Stimulated activated CD4-positive, alpha-beta T cell treated with anti-CD3 and anti-CD28 coated beads, Interleukin-4, amount 100 ng/mL, for 48 hours (primary cell): ENCODE data around the gene GFRAL.
"Not testable (repeated sequence)": the region's sequence is repeated elsewhere in the genome, so short reads cannot be mapped to it uniquely, and the experiment has no call there.

Source experiments
- DNase-seq, 2 donors: peaks; one replicate each; pipeline ENCODE4 v3.0.0-alpha.2; 2020; ENCODE audit warnings: low read depth in 2 of 2

GFRAL gene, protein sequence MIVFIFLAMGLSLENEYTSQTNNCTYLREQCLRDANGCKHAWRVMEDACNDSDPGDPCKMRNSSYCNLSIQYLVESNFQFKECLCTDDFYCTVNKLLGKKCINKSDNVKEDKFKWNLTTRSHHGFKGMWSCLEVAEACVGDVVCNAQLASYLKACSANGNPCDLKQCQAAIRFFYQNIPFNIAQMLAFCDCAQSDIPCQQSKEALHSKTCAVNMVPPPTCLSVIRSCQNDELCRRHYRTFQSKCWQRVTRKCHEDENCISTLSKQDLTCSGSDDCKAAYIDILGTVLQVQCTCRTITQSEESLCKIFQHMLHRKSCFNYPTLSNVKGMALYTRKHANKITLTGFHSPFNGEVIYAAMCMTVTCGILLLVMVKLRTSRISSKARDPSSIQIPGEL

DNA sequence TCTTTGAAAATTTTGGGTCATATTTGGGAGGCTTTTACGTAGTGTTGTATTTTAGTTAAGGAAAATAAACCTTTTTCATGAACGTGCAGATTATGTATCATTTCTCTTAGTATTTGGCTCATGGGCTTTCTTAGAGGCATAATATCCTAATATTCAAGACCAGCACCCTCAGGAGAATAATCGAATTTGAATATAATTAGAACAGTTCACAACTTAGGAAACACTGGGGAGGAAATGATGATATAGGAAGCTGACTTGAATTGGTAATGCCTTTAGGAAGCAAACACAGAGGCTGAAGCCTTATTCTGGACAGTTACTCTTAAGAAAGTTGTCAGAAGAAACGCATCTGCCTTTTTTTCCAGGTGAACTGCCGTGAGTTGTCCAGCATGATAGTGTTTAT lies at the start of gene GFRAL:
GFRAL (plus strand) TSS at position 301 of the 400 bp plus-strand sequence; CDS start at position 387, 86 bp downstream.
- DNase-seq, result no peak

DNA sequence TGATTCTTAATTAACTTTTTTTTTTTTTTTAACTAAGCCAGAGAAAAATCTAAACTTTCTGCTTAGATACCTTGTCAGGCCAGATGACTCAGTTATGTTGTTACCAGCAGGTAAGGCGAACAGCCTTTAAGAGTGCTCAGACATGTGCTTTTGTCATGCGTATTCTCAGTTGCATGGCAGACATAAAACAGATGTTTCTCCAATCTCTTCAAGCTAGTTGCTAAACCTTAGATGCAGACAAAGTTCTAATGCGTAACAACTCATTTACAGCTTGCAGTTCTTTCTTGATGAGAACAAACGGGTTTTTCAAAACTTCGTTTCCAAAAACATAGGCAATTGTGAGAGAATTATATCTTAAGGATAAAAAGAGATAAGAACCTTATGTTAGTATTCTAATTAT lies 49.6 kb upstream of the GFRAL start:
- DNase-seq, result no peak

DNA sequence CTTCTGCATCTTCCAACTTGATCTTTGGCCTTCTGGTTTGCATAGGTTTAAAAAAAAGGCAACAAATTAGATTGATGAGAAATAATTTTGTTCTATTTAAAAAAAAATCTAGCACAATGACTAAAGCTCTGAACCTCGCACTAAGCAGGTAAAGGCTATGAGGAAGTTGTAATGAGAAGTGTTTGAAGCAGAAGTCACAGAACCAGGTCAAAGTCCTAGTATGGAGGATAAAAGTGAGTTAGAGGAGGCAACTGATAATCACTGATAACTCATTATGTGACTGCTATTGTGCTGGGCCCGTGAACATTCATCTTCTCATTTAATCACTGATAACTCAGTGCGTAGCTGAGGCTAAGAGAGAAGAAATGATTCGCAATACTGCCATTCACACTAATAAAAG lies 46.1 kb upstream of the GFRAL start:
- no peak for DNase-seq

DNA sequence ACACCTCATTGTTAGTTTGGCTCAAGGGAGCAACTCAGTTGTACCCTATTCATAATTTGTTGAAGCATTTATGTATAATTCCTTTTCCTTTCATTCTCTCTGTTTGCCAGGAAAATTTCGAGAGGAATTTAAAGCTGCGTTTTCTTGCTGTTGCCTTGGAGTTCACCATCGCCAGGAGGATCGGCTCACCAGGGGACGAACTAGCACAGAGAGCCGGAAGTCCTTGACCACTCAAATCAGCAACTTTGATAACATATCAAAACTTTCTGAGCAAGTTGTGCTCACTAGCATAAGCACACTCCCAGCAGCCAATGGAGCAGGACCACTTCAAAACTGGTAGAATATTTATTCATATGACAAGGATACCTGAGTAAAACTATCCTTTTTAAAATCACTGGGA lies 45.2 kb upstream of the GFRAL start:
- DNase-seq, result no peak

DNA sequence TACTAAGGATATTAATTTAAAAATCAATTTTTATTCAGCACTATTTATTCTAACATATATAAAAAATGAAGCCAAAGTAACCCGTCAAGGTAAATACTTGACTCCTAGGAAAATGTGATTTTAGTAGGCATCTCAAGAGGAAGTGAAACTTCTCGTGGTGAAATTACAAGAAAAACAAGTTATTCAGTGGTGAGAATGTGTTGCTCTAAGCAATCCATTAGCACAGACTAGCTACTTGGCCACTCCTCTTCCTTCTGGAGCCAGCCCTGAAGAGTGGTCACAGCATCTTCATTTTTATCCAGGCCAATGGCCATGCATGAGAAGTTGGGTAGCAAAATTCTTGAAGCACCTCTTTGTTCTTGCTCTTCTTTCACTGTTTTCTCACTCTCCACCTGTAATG lies 40.4 kb upstream of the GFRAL start:
- no peak for DNase-seq

DNA sequence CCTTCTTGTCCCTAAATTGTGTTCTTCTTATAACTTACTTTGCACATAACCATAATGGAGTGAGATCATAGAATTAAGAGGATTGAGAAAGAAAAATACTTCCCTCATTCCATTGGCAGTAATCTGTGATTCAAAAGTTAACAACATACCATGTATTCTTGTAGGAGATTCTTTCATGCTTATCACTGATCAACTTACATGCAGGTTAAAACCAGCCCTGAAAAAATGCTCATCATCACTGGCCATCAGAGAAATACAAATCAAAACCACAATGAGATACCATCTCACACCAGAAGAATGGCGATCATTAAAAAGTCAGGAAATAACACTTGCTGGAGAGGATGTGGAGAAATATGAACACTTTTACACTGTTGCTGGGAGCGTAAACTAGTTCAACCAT lies 36.5 kb upstream of the GFRAL start:
- DNase-seq, result no peak

DNA sequence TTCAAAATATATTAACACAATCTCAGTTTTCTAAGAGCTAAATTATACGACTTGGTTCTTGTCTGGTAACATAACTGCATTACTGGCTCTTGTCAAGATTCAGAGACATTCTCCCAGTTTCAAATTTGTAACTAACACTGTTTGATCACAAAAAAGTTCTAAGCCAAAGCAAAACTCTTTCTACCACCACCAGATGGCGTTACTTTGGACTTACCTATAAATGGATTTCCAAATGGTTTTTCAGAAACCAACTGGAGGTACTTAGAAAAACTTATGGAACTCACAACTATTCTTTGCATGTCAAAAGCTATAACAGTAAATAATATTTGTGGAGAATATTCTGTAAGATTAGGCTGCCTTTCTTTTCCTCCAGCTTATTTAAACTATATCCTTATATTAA lies 34.2 kb upstream of the GFRAL start:
- DNase-seq, result no peak

DNA sequence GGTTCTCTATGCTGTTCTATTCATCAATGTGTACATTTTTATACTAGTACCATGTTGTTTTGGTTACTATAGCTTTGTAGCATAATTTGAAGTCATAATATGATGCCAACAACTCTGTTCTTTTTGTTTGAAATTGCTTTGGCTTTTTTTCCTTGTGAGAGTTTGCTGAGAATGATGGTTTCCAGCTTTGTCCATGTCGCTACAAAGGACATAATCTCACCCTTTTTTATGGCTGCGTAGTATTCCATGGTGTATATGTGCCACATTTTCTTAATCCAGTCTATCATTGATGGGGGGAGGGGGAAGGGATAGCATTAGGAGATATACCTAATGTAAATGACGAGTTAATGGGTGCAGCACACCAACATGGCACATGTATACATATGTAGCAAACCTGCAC lies 30.1 kb upstream of the GFRAL start:
- DNase-seq, result not testable (repeated sequence)

DNA sequence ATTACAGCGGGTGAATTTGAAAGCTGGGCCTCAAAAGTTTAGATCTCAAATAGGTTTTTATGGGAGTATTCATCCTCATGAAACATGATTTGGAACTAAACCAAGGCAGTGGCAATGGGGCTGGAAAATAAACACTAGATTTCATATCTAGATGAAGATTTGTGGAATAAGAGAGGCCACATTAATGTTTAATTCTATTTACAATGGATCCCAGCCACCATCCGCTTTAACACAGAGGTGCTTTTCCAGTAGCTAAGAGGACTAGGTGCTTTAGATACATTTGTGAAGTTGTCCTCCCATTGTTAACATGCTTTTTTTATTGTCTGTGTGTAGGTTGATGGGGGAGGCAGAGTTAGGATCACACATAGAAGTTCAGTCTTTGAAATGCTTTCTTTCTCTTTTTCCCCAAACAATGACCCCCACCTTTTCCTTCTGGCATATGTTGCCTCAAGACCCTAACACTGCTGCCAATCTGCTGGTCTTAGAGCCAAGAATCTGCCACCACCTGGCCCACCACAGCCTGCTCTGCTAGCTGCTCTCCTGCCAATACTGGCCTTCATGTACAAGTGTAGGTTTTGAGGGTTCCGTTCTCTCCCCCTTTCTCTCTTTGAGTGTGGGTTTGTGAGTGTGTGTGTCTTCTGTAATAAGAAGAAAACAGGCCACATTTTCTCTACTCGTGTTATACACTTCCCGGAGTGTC lies 27.8 kb upstream of the GFRAL start:
- DNase-seq, result no peak

DNA sequence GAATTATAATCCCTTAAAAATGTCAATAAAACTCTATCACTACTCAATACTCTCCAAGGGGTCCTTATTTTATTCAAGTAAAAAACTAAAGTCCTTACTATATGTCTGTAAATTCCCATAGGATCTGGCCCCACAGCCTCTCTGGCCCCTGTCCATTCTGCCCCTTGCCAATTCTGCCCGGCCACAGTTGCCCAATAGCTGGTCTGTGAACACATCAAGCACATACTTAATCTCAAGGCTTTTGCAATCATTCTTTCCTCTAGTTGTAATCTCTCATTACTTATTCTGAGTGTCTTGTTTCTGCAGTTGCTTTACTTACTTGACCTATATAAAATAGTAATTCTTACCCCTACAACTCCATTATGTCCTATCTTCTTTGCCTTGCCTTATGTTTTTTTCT lies 22.5 kb upstream of the GFRAL start:
- no peak for DNase-seq

DNA sequence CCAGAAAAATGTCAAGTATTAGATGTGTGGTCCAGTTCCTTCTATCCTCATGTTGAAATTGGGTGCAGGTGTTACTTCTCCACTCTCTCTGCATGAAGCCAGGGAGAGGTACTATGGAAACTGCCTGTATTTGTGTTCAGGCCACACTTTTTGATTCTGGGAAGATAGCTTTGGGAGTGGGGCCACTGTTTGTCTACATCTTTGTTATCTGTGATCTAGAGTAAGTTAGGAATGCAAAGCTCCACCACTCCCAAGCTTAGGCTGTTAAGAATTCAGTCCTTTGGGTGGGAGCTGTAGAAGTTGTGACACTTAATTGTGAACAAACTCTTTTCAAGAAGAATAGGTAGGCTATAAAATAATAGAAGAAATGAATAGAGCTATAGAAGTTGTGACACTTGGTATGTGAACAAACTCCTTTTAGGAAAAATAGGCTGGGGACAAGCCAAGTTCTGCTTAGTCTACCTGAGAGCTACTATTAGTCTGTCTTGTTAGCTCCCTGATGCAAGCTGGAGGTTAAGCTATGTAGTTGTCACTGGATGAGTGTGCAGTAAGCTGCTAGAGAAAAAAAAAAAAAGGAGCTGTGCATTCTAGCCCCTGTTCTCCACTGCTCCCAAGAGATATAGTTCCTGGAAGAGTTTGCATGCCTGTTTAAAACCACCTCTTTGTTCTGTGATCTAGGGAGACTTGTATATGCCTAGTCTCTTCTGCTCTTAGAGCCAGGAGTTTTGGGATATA lies 7.1 kb upstream of the GFRAL start:
- DNase-seq, result no peak

DNA sequence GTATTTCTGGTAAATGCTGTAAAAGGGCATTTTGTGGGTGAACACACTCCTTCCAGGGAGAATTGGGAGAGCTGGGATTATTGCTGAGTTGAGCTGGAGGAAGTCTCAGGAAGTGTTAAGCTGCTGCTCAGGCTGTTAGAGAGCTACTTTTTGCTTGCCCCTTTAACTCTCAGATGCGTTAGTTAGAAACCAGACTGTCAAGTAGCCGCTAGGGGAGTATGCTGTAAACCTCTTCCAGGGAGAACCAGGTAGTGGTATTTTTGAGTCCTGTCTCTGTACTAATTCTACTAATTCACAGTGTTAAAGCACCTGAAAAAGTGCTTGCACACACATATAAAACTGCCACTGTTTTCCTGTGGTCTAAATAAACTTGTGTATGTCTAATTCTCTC lies 6.6 kb upstream of the GFRAL start:
- DNase-seq, result no peak

DNA sequence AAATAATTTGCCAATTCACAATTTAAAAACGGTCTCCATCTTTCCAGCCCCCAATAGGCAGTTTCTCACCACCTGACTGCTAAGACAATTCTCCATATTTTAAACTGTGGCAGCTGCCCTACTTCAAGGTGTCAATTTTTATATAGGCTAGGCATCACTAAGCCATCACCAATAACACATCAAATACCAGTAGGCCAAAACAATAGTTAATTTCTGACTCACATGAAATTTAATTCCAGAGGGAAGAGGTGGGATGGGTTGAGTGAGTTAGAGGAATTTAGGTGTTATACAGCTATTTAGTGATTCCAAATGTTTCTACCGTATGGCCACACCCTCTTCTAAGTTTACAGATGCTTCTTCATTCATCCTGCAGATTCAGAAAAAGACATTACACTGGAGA lies 49.9 kb downstream of the GFRAL start:
- DNase-seq, result no peak

DNA sequence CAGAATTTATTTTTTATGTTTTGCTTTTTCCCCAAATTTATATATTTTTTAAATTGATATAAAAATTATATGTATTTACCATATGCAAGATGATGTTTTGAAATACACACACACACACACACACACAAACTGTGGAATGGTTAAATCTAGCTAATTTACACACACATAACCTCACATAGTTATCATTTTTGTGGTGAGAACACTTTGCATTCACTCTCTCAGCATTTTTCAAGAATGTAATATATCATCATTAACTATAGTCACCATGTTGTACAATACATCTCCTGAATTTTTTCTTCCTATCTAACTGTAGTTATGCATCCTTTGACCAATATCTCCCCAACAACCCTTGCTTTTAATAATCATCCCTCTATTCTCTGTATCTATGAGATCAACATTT lies 52.2 kb downstream of the GFRAL start:
- no peak for DNase-seq

DNA sequence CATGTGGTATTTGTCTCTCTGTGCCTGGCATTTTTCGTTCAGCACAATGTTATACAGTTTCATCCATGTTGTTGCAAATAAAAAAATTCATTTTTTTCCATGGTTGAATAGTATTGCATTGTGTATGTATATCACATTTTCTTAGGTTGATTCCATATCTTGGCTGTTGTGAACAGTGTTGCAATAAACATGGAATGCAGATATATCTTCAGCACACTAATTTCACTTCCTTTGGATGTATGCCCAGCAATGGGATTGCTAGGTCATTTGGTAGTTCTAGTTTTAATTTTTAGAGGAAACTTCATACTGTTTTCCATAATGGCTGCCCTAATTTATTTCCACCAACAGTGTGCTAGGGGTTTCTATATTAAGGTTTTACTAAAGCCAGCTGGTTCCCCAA lies 52.6 kb downstream of the GFRAL start:
- DNase-seq, result no peak

DNA sequence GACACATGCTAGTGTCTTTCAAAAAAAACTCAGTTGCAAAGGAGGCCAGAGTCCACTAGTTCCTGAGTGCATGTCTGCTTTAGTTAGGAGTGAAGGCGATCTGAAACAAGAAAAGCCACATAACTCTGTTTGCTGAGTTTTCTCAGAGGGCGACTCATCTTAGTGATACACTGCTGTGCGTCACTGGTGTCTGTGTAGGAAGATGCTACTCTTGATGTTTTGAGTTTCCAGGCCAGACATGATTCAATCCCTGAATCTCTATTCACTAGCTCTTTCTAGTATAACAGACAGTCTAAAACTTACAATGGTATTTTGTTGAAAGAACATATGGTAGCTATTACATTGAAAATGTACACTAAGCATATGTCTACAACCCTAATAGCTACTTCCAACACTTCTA lies 60.9 kb downstream of the GFRAL start:
- DNase-seq, result no peak

DNA sequence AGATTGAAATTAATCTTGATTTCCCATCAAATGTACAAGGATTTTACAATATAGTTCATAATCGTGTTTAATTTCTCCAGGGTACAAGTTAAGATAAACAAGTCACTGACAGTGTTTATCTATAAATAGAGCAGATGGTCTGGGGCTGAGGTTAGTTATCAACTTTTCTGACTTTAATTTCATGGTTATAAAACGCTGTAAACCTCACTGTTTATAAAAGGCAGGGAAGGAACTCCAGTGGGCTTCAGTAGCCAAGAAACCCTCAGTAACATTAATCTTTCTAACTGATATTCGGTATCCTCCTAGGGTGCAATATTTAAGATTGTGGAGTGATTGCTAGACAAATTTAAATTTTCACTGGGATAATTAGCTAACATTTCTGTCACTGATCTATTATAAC lies 68.6 kb downstream of the GFRAL start:
- no peak for DNase-seq

DNA sequence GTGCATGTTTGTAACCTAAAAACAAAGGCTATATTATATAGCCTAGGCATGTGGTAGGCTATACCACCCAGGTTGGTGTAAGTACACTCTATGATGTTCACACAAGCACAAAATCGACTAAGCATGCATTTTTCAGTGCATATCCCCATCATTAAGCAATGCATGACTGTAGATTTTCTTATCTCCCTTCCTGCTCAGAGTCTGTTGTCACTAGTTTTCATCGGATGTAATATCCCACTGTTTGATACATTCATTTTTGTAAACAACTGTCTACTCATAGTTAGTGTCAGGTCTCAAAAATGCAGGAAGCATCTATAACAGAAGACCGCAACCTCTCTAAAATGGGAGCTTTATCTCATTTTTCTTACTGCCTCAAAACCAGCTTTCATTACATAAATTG lies 70.7 kb downstream of the GFRAL start:
- no peak for DNase-seq

DNA sequence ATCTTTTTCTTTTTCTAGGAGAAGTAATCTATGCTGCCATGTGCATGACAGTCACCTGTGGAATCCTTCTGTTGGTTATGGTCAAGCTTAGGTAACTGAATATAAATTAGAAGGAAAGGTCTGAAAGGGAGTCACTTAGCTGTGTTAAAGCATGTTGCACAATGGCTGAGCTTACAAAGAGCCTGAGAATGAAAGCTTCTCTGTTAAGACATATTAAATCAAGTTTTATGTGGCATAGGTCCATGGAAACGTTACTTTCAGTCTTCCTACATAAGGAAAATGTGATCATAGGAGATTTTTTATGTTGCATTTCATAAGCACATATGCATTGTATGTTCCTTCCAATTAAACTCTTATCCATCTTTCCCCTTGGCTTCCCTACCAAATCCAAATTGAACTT lies 72.1 kb downstream of the GFRAL start:
- no peak for DNase-seq

DNA sequence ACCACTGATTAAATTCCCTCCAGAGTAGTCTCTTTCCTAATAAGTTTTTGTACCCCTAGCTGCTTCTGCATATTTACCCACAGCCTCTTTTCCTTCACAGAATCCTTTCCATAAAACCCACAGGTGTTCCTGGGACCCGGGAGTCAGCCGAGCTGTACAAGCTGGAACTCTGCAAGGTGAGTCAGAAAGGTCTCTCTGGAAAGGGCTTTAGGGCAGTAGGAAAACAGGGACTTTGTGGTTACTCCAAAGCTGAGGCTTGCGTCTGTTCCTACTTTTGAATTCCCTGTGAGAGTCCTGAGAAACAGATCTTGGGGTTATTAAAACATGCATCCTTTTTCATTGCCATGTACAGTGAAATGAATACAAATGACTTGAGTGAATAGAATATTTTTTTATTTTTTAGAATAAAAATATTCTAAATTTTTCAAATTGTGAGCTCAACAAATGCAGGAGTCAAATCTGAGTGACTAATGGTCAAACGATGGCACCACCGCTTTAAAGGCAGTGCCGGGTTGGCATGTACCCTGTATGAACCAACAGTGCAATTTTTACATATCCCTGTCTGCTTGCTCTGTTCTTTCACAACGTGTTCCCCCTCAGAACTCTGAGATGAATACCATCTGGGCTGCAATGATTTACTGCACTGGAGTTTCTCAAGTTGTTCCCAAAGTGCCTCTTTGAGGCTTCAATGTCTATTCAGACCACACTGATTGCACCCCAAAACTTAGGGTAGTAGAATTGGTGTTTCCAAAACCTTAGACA lies 78.4 kb downstream of the GFRAL start:
- DNase-seq, result no peak

DNA sequence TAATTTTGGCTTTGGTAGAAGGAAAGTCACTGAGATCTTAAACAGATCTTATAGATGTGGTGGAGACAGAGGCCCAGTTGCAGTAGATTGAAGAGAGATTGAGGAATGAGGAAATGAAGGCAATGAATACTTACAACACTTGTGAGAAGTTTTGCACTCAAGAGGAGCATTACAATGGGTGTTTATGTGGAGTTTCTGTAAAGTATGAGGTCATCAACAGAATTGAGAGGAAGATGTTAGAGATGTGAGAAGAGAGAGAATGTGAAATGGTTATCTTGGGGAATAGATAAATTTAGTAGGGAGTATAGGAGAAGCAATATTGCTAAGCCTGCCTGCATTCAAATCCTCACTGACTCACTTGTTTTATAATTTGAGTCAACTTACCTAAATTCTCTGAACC lies 83.4 kb downstream of the GFRAL start:
- DNase-seq, result no peak

DNA sequence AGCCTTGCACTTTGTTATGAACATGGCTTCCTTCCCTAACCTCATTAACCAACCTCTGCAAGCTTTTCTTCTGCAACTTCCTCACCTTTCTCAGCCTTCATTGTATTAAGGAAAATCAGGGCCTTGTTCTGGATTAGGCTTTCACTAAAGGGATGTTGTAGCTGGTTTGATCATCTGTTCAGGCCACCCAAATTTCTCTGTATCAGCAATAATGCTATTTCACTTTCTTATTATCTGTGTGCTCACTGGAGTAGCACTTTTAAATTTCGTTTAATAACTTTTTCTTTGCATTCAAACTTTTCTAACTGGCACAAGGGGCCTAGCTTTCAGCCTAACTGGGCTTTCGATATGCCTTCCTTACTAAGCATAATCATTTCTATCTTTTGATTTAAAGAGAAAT lies 96.7 kb downstream of the GFRAL start:
- no peak for DNase-seq
